PC-3 (cell line): Measurements from ENCODE around the gene AUTS2. TPM values are rescaled to one million over a fixed set of nuclear protein-coding genes. Genes with fewer than 3 reads are reported as not detected.

Experiments used
- ATAC-seq: fragments of 200-7000 bp; cut with Tn5 transposase; 2 replicates; pipeline ENCODE4 v1.9.1; 2020; ENCODE audit warnings: mild to moderate bottlenecking, moderate library complexity
- BruUV-seq: library from RNA; stranded (reverse); fragments of 400-500 nt; replicated peaks from 2 replicates; lab custom pipeline; 2021; lab: Mats Ljungman, UMichigan
- CTCF ChIA-PET: fragments of 300-600 bp; sonication (Branson Sonifier 250); formaldehyde crosslinking; loops from one replicate; lab custom pipeline; 2022; ENCODE audit warnings: antibody characterized with exemption; lab: Charles Lee
- POLR2A ChIA-PET: fragments of 300-600 bp; sonication (Branson Sonifier 250); formaldehyde crosslinking; loops from one replicate; lab custom pipeline; 2022; ENCODE audit warnings: antibody characterized with exemption; ENCODE audit not compliant: unreplicated experiment; lab: Charles Lee
- DNase-seq: peaks from one replicate; pipeline ENCODE4 v3.0.0-alpha.2; 2015
- H2AFZ ChIP-seq: fragments of 300-600 bp; sonication (generic); 2 replicates; pipeline ENCODE4 v1.6.0; 2016; ENCODE audit warnings: antibody characterized with exemption, low read length
- H3F3A ChIP-seq: fragments of 300-600 bp; sonication (generic); one replicate; pipeline ENCODE4 v1.6.0; 2017; ENCODE audit warnings: antibody characterized with exemption, low read length, control low read depth, mild to moderate bottlenecking; ENCODE audit not compliant: unreplicated experiment
- H3K27ac ChIP-seq: fragments of 300-600 bp; sonication (generic); 2 replicates; pipeline ENCODE4 v1.5.1; 2016; ENCODE audit warnings: mild to moderate bottlenecking, low read length
- H3K27me3 ChIP-seq: fragments of 300-600 bp; sonication (generic); 2 replicates; pipeline ENCODE4 v1.6.1; 2016; ENCODE audit warnings: low read length, mixed read lengths
- H3K36me3 ChIP-seq: fragments of 300-600 bp; sonication (generic); 2 replicates; pipeline ENCODE4 v1.6.1; 2016; ENCODE audit warnings: low read depth, mixed run types, low read length, mixed read lengths
- H3K4me1 ChIP-seq: fragments of 300-600 bp; sonication (generic); 2 replicates; pipeline ENCODE4 v1.5.1; 2016; ENCODE audit warnings: low read length; ENCODE audit not compliant: insufficient read depth
- H3K4me2 ChIP-seq: fragments of 300-600 bp; sonication (generic); 2 replicates; pipeline ENCODE4 v1.6.0; 2016; ENCODE audit warnings: low read length
- H3K4me3 ChIP-seq: fragments of 300-600 bp; sonication (generic); 2 replicates; pipeline ENCODE4 v1.5.1; 2016; ENCODE audit warnings: mild to moderate bottlenecking, low read length, mixed read lengths
- H3K79me2 ChIP-seq: fragments of 300-600 bp; sonication (generic); 2 replicates; pipeline ENCODE4 v1.6.1; 2017; ENCODE audit warnings: low read length, mixed read lengths
- H3K9ac ChIP-seq: fragments of 300-600 bp; sonication (generic); 2 replicates; pipeline ENCODE4 v1.6.0; 2016; ENCODE audit warnings: mild to moderate bottlenecking, low read length
- H3K9me2 ChIP-seq: fragments of 300-600 bp; sonication (generic); replicated peaks from 2 replicates; pipeline ENCODE4 v1.6.1; 2016; ENCODE audit warnings: mixed run types, low read length, mixed read lengths
- H3K9me3 ChIP-seq: fragments of 300-600 bp; sonication (generic); 2 replicates; pipeline ENCODE4 v1.6.1; 2016; ENCODE audit warnings: low read length, mixed read lengths
- H4K20me1 ChIP-seq: fragments of 300-600 bp; sonication (generic); 2 replicates; pipeline ENCODE4 v1.6.1; 2016; ENCODE audit warnings: low read length, mixed read lengths
- CTCF ChIP-seq: fragments of 300-600 bp; sonication (generic); conservative IDR thresholded peaks from 2 replicates; pipeline ENCODE4 v1.5.1; 2017; ENCODE audit warnings: antibody characterized with exemption, low read depth, mild to moderate bottlenecking, low read length
- EZH2 ChIP-seq: fragments of 300-600 bp; sonication (generic); IDR thresholded peaks from one replicate; pipeline ENCODE4 v1.6.1; 2017; ENCODE audit warnings: antibody characterized with exemption, mild to moderate bottlenecking, low read length; ENCODE audit not compliant: unreplicated experiment
- EZH2phosphoT487 ChIP-seq: fragments of 300-600 bp; sonication (generic); IDR thresholded peaks from 2 replicates; pipeline ENCODE4 v1.6.1; 2018; ENCODE audit warnings: mild to moderate bottlenecking, antibody characterized with exemption, low read length, borderline replicate concordance
- intact Hi-C: fragments of 100-400 bp; cut with micrococcal nuclease; formaldehyde crosslinking; loops from 2 replicates; pipeline ENCODE4 v1.9.0; 2023
- total RNA-seq: library from RNA; depleted of rRNA; stranded (reverse); fragments of >200 nt; gene quantifications from 2 replicates; pipeline ENCODE4 v1.2.3, GENCODE V29; 2014

AUTS2 gene
- total RNA-seq, 1 experiment from 2014 or later: not detected

DNA sequence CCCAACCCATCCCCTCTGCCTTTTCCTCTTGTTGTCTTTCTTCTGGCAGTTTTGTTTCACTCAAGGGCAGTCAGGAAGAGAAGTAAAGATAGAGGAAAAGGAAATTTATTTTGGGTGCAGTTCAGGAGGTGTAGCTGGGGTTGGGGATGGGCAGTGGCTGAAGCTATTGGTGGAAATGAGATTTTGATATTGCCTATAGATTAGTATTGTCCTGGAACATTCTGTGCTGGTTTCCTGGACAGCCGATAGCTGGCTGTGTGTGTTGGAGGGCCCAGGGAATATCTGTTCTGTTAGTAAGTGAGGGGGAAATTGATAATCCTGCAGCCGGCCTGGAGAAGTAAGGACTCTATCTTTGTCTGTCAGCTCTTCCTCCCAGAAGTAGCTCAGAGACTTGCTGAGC lies 107.8 kb downstream of the AUTS2 start:
- no peak overlapping the region for H3K9ac ChIP-seq
- ATAC-seq (no peak), DNase-seq (no peak)
- no peaks in the 10 kb centered on the region for H3F3A ChIP-seq
- no peaks in the 10 kb centered on the region for H3K4me1 ChIP-seq
- no peak for TF ChIP-seq EZH2phosphoT487
- no peak for TF ChIP-seq CTCF
- TF ChIP-seq EZH2: no peak
- no peaks in the 10 kb centered on the region for H3K79me2 ChIP-seq
- no peak overlapping the region for H3K4me3 ChIP-seq
- POLR2A ChIA-PET: no interaction called here
- no peaks in the 10 kb centered on the region for H3K9me3 ChIP-seq
- no peaks in the 10 kb centered on the region for H3K27me3 ChIP-seq
- CTCF ChIA-PET: no interaction called here
- no TSS peak for BruUV-seq
- H3K9me2 ChIP-seq: no peaks in the 10 kb centered on the region
- H3K4me2 ChIP-seq: no peak overlapping the region
- H3K36me3 ChIP-seq: no peaks in the 10 kb centered on the region
- no peak overlapping the region for H2AFZ ChIP-seq
- no peak overlapping the region for H3K27ac ChIP-seq
- H4K20me1 ChIP-seq: no peaks in the 10 kb centered on the region
- intact Hi-C loops: no loop called here

- BruUV-seq: no TSS peak
- TF ChIP-seq CTCF: no peak
- no peak for TF ChIP-seq EZH2phosphoT487
- ChIA-PET CTCF (no interaction called here), POLR2A (no interaction called here)
- no peaks in the 10 kb centered on the region for H4K20me1 ChIP-seq
- H3K27ac ChIP-seq: no peak overlapping the region
- no peaks in the 10 kb centered on the region for H3K27me3 ChIP-seq
- H3K9me2 ChIP-seq: no peaks in the 10 kb centered on the region
- no peak overlapping the region for H3K4me2 ChIP-seq
- H3K79me2 ChIP-seq: no peaks in the 10 kb centered on the region
- no peak overlapping the region for H3K4me3 ChIP-seq
- no peak overlapping the region for H2AFZ ChIP-seq
- H3K9me3 ChIP-seq: no peaks in the 10 kb centered on the region
- H3F3A ChIP-seq: no peaks in the 10 kb centered on the region
- no peaks in the 10 kb centered on the region for H3K4me1 ChIP-seq
- intact Hi-C loops: no loop called here
- DNase-seq (no peak), ATAC-seq (no peak)
- no peaks in the 10 kb centered on the region for H3K36me3 ChIP-seq
- H3K9ac ChIP-seq: no peak overlapping the region
Measured at GRCh38 chr7:69708857-69709256, 110.6 kb downstream of the AUTS2 start.

- POLR2A ChIA-PET: no interaction called here
- DNase-seq (no peak), ATAC-seq (no peak)
- Histone ChIP-seq H3K79me2 (no peaks in the 10 kb centered on the region), H3K4me3 (no peak overlapping the region), H4K20me1 (no peaks in the 10 kb centered on the region), H3F3A (no peaks in the 10 kb centered on the region), H3K36me3 (no peaks in the 10 kb centered on the region), H3K27me3 (no peaks in the 10 kb centered on the region), H3K27ac (no peak overlapping the region), H3K4me2 (no peak overlapping the region), H3K9me2 (no peaks in the 10 kb centered on the region), H3K9ac (no peak overlapping the region), H2AFZ (no peak overlapping the region), H3K9me3 (no peaks in the 10 kb centered on the region), H3K4me1 (no peaks in the 10 kb centered on the region)
- no peak for TF ChIP-seq CTCF
- TF ChIP-seq EZH2phosphoT487: no peak
- TF ChIP-seq EZH2: no peak
- CTCF ChIA-PET: no interaction called here
- no TSS peak for BruUV-seq
- intact Hi-C loops: no loop called here
Measured at GRCh38 chr7:69710768-69711438, 112.6 kb downstream of the AUTS2 start.
